HG02943 (cell line): ENCODE measurements around the gene GEMIN7.

Experiments used
- ATAC-seq: cut with Tn5 transposase; IDR thresholded peaks from one replicate; pipeline ENCODE4 v1.9.1; 2021; ENCODE audit warnings: mild to moderate bottlenecking, low read depth, moderate library complexity; ENCODE audit not compliant: unreplicated experiment

Gene GEMIN7, protein sequence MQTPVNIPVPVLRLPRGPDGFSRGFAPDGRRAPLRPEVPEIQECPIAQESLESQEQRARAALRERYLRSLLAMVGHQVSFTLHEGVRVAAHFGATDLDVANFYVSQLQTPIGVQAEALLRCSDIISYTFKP

DNA sequence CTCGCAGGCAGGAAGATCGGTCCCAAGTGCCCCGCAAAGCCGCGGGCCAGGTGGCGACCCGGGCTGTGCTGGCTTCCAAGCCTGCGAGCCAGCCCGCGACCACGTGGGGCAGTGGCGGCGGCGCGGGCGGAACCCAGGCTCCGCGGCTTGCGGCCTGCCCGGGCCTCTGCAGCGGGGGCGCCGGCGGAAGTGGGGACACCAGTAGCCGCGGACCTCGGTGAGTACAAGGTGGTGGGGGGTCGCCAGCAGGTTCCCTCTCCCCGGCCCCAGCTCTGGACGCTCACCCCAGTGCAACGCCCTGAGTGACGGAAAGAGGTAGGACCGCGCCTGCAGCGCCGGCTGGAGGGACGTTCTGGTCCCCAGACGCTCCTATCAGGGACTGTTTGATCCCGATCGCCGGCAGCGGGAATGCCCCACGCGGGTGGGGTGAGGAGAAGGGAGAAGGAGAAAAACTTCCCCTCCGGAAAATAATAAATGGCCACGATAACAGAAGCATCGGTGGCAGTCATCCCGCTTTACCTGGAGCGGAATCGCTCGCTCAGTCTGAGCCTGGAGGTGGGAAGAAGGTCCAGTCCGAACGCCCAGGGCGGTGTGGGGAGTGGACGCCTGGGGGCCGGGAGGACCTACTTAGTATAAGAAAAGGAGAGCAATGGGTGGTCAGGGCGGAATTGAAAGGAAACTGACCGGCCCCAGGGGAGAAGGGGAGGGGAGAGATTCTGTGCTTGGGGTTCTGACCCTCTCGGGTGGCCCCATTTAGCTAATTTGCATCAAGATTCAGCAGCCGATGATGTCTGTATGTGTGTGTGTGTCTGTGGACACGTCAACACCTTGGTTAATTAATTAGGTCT lies at the start of gene GEMIN7:
Gene GEMIN7, plus strand, starts transcription at position 198 of the 848 bp plus-strand sequence. CDS start 10,855 bp downstream, outside the sequence.
- no peak for ATAC-seq

DNA sequence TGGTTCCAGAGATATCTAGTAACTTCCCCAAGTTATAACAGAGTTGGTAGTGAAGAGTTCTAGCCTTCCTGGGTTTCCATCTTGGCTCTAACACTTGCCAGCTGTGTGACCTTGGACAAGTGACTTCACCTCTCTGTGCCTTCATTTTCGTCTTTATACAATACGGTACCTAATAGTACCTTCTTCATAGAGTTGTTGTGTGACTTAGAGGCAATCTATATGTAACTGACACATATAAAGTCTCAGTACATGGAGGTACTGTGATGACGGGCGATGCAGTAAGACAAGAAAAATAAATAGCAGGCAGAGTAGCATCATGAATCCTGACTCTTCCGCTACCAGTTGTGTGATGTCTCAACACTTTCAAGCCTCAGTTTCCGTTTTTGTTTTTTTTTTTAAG lies 48.2 kb upstream of the GEMIN7 start:
- no peak for ATAC-seq

DNA sequence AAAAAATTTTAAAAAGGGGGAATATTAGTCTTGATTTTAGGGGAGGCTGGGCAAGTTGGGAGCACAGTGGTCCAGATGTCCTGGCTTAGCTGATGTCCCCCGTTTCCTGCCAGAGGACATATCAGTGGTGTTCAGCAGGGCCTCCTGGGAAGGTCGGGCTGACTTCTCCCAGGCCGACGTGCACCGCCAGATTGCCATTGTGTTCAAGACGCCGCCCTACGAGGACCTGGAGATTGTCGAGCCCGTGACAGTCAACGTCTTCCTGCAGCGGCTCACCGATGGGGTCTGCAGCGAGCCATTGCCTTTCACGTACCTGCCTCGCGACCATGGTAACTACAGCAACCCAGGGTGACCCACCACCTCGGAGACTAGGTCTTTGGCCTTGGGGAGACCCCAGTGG lies 46.6 kb upstream of the GEMIN7 start:
- no peak for ATAC-seq

DNA sequence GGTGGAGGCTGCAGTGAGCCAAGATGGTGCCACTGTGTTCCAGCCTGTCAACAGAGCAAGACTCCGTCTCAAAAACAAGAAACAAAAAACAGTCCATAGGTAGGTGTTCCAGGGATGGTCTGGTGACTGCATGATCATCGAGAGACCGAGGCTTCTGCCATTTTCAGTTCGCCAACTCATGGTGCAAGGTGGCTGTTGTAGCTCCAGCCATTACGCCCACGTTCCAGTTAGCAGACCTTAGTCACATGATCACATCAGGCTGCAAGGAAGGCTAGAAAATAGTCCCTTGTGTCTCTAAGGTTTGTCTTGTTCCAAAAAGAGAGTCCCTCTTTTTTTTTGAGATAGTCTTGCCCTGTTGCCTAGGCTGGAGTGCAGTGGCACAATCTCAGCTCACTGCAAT lies 43.3 kb upstream of the GEMIN7 start:
- no peak for ATAC-seq

DNA sequence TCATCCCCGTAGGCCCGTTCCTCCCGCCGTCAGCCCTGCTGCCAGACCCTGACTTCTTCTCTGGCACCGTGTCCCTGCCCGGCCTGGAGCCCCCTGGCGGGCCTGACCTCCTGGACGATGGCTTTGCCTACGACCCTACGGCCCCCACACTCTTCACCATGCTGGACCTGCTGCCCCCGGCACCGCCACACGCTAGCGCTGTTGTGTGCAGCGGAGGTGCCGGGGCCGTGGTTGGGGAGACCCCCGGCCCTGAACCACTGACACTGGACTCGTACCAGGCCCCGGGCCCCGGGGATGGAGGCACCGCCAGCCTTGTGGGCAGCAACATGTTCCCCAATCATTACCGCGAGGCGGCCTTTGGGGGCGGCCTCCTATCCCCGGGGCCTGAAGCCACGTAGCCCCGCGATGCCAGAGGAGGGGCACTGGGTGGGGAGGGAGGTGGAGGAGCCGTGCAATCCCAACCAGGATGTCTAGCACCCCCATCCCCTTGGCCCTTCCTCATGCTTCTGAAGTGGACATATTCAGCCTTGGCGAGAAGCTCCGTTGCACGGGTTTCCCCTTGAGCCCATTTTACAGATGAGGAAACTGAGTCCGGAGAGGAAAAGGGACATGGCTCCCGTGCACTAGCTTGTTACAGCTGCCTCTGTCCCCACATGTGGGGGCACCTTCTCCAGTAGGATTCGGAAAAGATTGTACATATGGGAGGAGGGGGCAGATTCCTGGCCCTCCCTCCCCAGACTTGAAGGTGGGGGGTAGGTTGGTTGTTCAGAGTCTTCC lies 41.5 kb upstream of the GEMIN7 start:
- no peak for ATAC-seq

DNA sequence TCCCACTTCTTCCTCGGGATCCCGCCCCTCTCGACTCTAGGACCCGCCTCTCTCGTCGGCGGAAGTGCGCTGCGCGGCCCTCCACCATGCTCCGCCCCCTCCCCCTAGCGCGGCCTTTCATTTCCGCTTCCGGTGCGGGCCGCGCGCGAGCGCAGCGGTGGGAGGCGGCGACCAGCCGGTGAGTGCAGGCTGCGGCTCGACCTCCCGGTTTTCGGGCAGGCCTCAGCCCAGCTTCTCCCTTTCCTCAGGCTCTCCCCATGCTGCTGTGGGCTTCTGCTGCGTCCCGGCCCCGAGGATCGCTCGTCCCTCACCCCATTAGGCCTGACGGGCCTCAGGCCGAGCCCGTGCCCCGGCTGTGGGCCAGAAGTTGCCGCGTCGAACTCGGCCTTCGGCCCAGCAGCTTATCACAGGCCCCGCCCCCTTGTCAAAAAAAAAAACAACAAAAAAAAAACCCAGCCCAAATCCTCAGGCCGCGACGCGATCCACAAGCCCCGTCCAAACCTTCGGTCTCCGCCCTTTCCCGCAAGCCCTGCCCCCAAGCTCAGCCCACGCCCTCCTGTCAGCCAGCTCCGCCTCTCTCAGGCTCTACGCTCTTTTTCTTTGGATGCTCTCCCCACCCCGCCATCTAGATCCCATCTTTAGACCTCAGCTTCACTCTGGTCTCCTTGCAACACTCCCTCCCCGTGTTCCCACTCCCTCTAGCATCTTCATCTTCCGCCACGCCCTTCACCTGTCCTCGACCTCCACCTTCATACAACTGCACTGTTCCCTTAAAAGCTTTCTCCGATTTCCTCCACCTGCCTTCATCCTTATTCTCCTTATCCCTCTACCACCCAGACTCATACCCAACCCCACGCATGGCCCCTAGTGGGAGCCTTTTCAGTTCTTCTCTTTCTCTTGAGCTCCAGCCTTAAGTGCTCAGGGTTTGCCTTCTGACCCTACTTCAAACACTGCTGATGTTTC lies 39.8 kb upstream of the GEMIN7 start, which contains the start of gene CLASRP:
Gene CLASRP, plus strand, starts transcription at position 115 of the 963 bp plus-strand sequence. CDS start 1,168 bp downstream, outside the sequence.
- peak; percentile 76 for ATAC-seq

DNA sequence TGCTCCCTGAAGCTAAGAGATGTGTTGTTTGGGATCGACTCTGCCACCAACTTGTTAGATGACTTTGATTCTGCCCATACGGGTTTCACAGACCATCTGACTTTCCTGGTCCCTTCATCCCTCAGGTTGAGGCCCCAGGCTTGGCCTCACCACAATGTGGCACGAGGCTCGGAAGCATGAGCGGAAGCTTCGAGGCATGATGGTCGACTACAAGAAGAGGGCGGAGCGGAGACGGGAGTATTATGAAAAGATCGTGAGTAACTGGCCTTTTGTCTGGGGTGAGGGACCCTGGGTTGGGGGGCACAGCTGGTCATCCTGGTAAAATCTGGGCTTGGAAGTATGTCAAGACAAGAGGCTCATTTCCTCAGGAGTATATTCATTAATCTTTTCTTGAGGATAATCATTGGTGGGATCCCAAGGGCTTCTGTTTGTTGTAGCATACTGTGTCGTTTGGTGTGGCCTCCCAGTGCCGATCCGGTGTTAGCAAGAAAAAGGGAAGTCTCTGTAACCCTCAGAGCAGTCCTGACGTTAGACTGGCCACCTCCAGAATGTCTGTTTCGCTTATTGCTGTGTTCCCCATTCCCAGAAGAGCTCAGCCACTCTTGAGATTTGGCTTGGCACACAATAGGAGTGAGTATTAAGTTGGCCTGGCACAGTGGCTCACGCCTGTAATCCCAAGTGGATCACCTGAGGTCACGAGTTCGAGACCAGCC lies 38.8 kb upstream of the GEMIN7 start:
- ATAC-seq: no peak

DNA sequence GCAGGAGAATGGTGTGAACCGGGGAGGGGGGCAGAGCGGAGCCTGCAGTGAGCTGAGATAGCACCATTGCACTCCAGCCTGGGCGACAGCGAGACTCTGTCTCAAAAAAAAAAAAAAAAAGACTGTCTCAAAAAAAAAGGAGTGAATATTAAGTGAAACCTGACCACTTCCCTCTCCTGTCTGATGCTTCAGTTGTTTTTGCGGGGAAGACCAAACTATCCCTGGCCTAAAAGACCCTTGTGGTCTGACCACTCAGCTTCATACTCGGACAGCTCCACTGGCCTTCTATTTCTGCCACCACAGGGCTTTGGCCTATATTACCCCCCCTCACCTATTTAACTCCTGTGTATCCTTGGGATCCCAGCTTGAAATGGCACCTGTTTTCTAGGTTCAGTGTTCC lies 37.9 kb upstream of the GEMIN7 start:
- no peak for ATAC-seq

DNA sequence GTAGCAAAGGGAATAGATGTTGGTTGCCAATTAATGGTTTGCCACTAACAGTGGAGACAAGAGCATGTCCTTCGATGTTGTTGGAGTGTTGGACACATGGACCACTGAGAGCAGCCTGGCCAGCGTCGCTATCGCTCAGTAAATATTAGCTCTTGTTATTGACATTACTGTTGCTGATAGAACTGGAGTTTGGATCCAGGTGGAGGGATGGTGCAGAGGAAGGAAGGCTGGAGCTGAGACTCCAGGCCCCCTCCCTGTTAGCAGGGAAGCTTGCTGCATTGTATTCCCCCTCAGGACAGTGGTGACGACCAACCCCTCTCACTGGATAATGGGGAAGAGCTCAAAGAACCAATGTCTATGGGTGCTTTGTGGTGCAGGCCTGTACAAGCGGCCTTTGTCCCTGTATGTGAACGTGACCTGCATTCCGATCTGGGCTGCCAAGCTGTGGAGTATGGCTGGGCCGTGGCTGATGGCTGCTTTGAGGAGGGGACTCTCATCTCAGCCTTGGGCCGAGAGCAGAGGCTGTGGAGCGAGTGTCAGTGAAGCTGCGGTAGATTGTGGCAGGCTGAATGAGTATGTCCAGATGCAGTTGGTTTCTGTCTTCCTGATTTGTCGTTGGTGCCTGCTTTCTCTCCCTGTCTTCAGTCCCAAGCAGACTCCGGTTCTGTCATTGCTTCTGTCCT lies 33.2 kb upstream of the GEMIN7 start:
- no peak for ATAC-seq

DNA sequence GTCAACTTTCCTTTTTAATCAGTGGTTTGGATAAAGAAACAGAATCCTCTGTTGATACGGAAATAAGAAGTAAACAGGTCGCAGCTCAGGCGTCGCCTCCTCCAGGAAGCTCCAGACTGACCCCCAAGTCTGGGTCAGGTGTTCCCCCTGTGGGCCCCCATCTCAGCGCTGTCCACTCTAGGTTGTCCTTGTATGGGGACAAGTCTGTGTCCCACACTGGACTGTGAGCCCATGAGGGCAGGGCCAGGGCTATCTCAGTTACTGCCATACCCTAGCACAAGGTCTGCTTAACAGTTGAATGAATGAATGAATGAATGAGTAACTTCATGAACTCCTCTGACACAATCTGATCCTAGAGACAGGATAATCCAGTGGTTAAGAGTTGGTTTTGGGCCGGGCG lies 32.7 kb upstream of the GEMIN7 start:
- no peak for ATAC-seq

DNA sequence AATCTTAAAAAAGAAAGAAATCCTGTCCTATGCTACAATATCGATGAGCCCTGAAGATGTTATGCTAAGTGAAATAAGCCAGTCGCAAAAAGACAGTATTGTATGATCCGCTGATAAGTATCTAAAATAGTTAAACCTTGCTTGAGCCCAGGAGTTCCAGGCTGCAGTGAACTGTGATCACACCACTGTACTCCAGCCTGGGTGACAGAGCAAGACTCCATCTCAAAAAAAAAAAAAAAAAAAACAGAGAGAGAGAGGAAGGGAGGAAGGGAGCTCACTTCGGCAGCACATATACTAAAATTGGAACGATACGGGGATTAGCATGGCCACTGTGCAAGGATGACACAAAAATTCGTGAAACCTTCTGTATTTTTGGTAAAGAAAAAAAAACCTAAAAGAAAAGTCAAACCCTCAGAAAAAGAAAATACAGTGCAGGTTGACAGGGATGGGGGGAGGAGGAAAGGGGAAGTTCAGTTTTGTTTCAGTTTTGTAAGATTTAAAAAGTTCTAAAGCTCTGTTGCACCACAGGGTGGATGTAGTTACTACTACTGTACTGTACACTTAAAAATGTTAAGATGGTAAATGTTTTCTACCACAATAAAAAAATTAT lies 31.8 kb upstream of the GEMIN7 start:
- no peak for ATAC-seq

DNA sequence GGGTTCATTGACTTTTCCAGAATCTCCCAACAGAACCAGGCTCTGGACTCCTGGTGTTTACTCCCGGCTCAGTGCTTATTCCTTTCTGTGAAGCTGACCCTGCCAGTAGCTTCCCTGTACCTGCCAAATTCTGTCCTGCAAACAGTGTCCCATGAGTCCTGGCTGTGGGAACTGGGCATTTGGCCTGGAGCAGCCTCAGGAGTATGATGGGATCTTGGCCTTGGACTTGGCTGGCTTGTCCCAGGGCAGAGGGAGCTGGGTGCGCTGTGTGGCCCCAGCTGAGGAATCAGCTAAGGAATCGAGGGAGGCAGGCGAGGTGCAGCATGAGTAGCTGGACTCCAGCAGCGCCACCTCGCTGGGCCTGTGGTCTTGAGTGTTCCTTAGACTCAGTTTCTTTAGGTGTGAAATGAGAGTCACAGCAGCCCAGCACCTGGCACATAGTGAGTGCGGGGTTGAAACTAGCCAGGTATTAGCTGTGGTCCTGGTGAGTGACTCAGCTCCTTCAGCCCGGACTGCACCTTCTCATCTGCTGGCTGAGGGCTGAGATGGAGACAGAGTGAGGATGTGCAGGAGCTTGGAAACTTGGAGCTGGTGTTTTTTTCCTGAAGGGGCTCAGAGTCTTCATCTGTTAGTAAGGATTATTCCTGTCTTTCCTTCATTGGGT lies 29.9 kb upstream of the GEMIN7 start:
- no peak for ATAC-seq

DNA sequence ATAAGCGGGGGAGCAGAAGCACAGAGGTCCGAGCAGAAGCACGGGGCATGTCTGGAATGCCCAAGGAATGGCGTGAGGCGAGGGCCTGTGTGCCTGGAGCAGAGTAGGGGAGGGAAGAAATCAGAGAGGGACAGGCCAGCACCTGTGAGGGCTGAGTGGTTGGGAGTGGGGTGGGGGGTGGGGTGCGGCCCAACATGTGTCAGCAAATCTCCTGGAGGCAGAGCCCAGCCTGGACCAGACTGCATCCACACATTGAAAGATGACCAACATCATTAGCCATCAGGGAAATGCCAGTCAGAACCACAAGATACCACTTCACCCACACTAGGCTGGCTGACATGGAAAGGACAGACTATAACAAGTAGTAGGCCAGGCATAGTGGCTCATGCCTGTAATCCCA lies 29.0 kb upstream of the GEMIN7 start:
- no peak for ATAC-seq

DNA sequence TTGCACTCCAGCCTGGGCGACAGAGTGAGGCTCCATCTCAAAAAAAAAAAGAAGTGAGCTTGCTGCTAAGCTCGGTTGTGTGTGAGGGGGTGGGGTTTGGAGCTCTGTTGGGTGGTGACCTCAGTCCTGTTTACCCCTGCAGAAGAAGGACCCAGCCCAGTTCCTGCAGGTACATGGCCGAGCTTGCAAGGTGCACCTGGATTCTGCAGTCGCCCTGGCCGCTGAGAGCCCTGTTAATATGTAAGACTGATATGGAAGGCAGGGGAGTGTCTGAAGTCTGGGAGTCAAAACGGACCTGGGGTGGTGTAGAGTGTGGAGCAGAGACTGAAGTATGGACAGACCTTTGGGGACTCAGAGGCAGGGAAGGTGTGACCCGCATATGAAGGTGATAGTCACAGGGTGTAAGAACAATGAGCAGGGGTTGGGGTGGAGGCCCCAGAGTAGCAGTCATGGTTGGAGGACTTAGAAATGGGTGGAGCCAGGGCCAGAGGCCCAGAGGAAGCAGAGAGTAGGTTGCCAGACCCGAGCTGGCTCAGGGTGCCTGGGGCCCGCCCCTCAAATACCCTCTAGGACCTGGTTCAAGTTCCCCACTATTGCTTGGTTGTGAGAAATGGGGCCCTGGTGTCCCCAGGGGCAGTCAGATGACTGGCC lies 27.0 kb upstream of the GEMIN7 start:
- ATAC-seq: no peak

DNA sequence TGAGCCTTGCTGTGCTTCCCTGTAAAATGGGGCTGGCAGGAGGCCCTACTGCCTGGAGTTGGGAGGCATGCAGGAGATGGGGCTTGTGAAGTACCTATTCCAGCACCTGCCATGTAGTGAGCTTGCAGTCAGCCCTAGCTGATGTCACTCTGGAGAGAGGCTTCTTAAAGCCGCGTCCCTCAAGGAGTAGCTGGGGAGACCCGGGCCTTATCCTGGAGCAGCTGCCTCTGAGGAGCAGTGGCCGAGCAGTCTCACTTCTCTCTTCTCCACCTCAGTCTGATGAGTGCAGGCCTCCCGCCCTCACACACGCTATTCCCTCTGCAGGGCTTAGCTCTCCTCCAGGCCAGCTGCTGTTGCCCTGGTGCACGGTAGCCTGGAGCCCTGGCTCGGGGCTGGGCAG lies 22.2 kb upstream of the GEMIN7 start:
- ATAC-seq: no peak

DNA sequence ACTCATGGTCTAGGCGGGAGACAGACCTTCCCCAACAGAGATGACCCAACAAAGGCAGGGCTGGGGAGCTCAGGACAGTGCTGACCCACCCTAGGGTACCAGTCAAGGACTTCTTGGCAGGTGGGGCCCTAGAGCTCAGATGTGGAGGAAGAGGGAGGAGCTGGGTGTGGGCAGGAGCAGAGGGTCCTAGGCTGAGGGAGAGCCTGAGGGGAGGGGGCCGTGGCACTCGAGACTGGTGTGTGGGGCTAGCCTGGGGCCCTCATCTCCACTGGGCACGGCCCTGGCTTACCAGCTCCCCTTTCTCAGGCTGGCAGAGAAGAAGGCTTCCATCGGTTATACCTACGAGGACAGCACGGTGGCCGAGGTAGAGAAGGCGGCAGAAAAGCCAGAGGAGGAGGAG lies 21.6 kb upstream of the GEMIN7 start:
- no peak for ATAC-seq

DNA sequence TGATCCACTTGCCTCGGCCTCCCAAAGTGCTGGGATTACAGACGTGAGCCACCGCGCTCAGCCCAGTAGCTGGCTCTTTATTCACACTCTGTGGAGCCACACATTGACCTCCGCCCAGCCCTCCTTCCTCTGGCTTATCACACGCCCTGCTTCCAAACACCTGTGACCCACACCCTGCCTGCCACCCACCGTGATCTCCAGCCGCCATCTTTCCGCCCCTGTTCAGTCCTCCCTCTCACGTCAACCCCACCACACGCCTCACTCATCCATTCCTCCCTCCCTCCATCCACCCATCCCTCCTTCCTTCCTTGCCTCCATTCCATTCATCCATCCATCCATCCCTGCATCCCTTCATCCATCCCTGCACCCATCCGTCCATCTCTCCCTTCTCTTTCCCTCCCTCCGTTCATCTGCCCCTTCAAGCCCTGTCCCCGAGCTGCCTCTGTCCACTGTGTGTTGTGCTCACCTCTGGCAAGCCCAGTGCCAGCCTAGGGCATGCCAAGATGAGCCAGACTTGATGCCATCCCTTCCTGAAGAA lies 20.4 kb upstream of the GEMIN7 start:
- ATAC-seq: no peak
